Stimulated activated CD8-positive, alpha-beta memory T cell treated with anti-CD3 and anti-CD28 coated beads, Interleukin-4, amount 100 ng/mL, for 4 hours (primary cell): ENCODE measurements around the gene ZNF43.
A peak's percentile ranks its signal among the peaks of the same experiment; 100 is the strongest.
"Not testable (repeated sequence)": the region's sequence is repeated elsewhere in the genome, so short reads cannot be mapped to it uniquely, and the experiment has no call there.

Experiments used
- DNase-seq, 2 donors: peaks; one replicate each; pipeline ENCODE4 v3.0.0-alpha.2; 2020; ENCODE audit warnings: low read depth in 2 of 2, low spot score in 1 of 2

The ZNF43 gene

GRCh38 chr19:21835810-21836444, at the start of gene ZNF43:
Gene ZNF43 (minus strand): TSS chr19:21836182. CDS start chr19:21836038, 144 bp downstream.
- DNase-seq: peak; percentile 79 to 87

- not testable (repeated sequence) for DNase-seq
These were observed 49.5 kb upstream of the ZNF43 start for GRCh38 chr19:21885516-21885915.

GRCh38 chr19:21884786-21885185, 48.8 kb upstream of the ZNF43 start:
- DNase-seq: not testable (repeated sequence)

- no peak for DNase-seq
These were observed 47.5 kb upstream of the ZNF43 start for GRCh38 chr19:21883516-21883915.

- not testable (repeated sequence) for DNase-seq
These were observed 44.8 kb upstream of the ZNF43 start for GRCh38 chr19:21880761-21881160.

- DNase-seq: no peak
These were observed 42.7 kb upstream of the ZNF43 start for GRCh38 chr19:21878646-21879045.

GRCh38 chr19:21877976-21878375, 42.0 kb upstream of the ZNF43 start:
- DNase-seq: no peak

GRCh38 chr19:21876608-21877007, 40.6 kb upstream of the ZNF43 start:
- not testable (repeated sequence) for DNase-seq

- no peak for DNase-seq
These were observed 21.0 kb upstream of the ZNF43 start for GRCh38 chr19:21856773-21857514.

- peak; percentile 73 to 74 for DNase-seq
These were observed 15.8 kb upstream of the ZNF43 start for GRCh38 chr19:21851596-21852345.

- no peak for DNase-seq
These were observed 14.8 kb upstream of the ZNF43 start for GRCh38 chr19:21850656-21851255.

GRCh38 chr19:21848706-21849105, 12.7 kb upstream of the ZNF43 start:
- DNase-seq: no peak

- no peak for DNase-seq
These were observed 7.1 kb upstream of the ZNF43 start for GRCh38 chr19:21843081-21843480.

GRCh38 chr19:21841488-21842097, 5.6 kb upstream of the ZNF43 start:
- DNase-seq: no peak

- no peak for DNase-seq
These were observed 5.1 kb upstream of the ZNF43 start for GRCh38 chr19:21841081-21841480.

GRCh38 chr19:21839976-21840375, 4.0 kb upstream of the ZNF43 start:
- DNase-seq: no peak

- DNase-seq: no peak
These were observed 2.7 kb upstream of the ZNF43 start for GRCh38 chr19:21838646-21839045.

- DNase-seq: no peak
These were observed 563 bp downstream of the ZNF43 start for GRCh38 chr19:21835429-21835809.

- no peak for DNase-seq
These were observed 2.2 kb downstream of the ZNF43 start for GRCh38 chr19:21833733-21834132.

GRCh38 chr19:21824679-21825078, 11.3 kb downstream of the ZNF43 start:
- no peak for DNase-seq

- no peak for DNase-seq
These were observed 12.8 kb downstream of the ZNF43 start for GRCh38 chr19:21823224-21823623.
